ENCODE results near the gene USP49.

DNA sequence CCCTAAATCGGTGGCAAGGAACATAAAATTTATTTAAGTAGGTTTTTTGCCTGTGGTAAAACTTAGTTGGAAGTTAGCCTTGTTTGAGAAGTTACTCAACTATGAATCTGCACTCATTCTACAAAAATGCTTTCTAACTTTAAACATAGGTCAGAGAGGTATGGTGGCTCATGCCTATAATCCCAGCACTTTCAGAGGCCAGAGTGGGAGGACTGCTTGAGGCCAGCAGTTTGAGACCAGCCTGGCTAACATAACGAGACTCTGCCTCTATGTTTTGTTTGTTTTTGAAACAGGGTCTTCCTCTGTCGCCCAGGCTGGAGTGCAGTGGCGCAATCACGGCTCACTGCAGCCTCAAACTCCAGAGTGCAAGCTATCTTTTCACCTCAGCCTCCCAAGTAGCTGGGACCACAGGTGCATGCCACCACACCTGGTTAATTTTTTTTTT, 16.2 kb downstream of the USP49 start:
- TF ChIP-seq, protein P1, sequence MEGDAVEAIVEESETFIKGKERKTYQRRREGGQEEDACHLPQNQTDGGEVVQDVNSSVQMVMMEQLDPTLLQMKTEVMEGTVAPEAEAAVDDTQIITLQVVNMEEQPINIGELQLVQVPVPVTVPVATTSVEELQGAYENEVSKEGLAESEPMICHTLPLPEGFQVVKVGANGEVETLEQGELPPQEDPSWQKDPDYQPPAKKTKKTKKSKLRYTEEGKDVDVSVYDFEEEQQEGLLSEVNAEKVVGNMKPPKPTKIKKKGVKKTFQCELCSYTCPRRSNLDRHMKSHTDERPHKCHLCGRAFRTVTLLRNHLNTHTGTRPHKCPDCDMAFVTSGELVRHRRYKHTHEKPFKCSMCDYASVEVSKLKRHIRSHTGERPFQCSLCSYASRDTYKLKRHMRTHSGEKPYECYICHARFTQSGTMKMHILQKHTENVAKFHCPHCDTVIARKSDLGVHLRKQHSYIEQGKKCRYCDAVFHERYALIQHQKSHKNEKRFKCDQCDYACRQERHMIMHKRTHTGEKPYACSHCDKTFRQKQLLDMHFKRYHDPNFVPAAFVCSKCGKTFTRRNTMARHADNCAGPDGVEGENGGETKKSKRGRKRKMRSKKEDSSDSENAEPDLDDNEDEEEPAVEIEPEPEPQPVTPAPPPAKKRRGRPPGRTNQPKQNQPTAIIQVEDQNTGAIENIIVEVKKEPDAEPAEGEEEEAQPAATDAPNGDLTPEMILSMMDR (IDR thresholded peaks at IDR 0.05 in 2 of 3, conservative IDR thresholded peaks at IDR 0.05 in 1 of 3; ENCODE audit: borderline replicate concordance in 1 of 3, insufficient read depth in 1 of 3, low read depth in 2 of 3, low read length in 2 of 3) = no peak
- TF ChIP-seq ZFX (IDR thresholded peaks at IDR 0.05) = no peak
- TF ChIP-seq POLR2AphosphoS5 (IDR thresholded peaks at IDR 0.05; ENCODE audit: low read depth, low read length) = no peak
- TF ChIP-seq, protein P2, sequence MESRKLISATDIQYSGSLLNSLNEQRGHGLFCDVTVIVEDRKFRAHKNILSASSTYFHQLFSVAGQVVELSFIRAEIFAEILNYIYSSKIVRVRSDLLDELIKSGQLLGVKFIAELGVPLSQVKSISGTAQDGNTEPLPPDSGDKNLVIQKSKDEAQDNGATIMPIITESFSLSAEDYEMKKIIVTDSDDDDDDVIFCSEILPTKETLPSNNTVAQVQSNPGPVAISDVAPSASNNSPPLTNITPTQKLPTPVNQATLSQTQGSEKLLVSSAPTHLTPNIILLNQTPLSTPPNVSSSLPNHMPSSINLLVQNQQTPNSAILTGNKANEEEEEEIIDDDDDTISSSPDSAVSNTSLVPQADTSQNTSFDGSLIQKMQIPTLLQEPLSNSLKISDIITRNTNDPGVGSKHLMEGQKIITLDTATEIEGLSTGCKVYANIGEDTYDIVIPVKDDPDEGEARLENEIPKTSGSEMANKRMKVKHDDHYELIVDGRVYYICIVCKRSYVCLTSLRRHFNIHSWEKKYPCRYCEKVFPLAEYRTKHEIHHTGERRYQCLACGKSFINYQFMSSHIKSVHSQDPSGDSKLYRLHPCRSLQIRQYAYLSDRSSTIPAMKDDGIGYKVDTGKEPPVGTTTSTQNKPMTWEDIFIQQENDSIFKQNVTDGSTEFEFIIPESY (IDR thresholded peaks at IDR 0.05; ENCODE audit: extremely low read depth, insufficient replicate concordance, low read length) = no peak
- TF ChIP-seq EZH2 (IDR thresholded peaks at IDR 0.05) = no peak
- TF ChIP-seq TCF7L2 (IDR thresholded peaks at IDR 0.05; ENCODE audit: borderline replicate concordance, extremely low read depth, insufficient read depth, insufficient read length) = no peak
- TF ChIP-seq ZNF274 (IDR thresholded peaks at IDR 0.05; ENCODE audit: low read depth, low read length) = no peak
- no peak for TF ChIP-seq YY1 (IDR thresholded peaks at IDR 0.05; ENCODE audit: extremely low read depth, insufficient replicate concordance, low read depth, low read length)
- TF ChIP-seq JUND (IDR thresholded peaks at IDR 0.05) = no peak
- TF ChIP-seq, protein P3, sequence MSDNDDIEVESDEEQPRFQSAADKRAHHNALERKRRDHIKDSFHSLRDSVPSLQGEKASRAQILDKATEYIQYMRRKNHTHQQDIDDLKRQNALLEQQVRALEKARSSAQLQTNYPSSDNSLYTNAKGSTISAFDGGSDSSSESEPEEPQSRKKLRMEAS (IDR thresholded peaks at IDR 0.05) = no peak
- TF ChIP-seq POLR2A (IDR thresholded peaks at IDR 0.05; ENCODE audit: borderline replicate concordance, extremely low read depth, insufficient read depth, insufficient read length) = no peak

Measured in HCT116 (cell line).